GM18507 (cell line): Measurements from ENCODE around the gene RHCE.
"Not testable (repeated sequence)": the region's sequence is repeated elsewhere in the genome, so short reads cannot be mapped to it uniquely, and the experiment has no call there.

Source experiments
- DNase-seq: peaks from one replicate; pipeline ENCODE4 v3.0.0; 2011; ENCODE audit warnings: low read depth; ENCODE audit not compliant: insufficient read length; ENCODE audit errors: extremely low spot score
- FAIRE-seq: peaks from 2 replicates; lab custom pipeline; 2011; peaks lifted over from hg19 to GRCh38; lab: Jason Lieb, UNC

RHCE gene

GRCh38 chr1:25322127-25322526, 98.5 kb downstream of the RHCE start:
- not testable (repeated sequence) for FAIRE-seq, DNase-seq

DNA sequence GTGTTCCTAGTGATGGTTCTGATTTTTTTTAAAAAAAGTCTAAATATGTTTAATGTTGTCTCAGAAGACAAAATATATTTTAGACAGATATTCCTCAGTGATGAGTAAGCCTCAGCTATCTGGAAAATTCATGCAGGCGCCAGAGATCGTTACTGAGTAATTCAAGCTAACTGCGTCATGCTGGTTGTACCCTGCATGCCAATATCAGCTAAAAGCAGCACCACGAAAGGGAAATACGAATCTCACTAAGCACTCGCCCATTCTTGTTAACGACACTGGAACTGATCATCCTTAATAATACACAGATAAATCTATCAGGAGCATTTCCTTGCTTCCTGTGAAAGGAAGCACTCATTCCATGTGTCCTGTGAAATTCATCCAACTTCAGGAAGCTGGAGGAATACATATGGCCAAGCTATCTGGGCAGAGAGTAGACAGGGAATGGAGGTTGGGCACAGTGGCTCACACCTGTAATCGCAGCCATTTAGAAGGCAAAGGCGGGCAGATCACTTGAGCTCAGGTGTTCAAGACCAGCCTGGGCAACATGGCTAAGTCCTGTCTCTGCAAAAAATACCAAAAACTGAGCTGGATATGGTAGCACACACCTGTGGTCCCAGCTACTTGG, 100.2 kb downstream of the RHCE start:
- FAIRE-seq, DNase-seq: not testable (repeated sequence)

DNA sequence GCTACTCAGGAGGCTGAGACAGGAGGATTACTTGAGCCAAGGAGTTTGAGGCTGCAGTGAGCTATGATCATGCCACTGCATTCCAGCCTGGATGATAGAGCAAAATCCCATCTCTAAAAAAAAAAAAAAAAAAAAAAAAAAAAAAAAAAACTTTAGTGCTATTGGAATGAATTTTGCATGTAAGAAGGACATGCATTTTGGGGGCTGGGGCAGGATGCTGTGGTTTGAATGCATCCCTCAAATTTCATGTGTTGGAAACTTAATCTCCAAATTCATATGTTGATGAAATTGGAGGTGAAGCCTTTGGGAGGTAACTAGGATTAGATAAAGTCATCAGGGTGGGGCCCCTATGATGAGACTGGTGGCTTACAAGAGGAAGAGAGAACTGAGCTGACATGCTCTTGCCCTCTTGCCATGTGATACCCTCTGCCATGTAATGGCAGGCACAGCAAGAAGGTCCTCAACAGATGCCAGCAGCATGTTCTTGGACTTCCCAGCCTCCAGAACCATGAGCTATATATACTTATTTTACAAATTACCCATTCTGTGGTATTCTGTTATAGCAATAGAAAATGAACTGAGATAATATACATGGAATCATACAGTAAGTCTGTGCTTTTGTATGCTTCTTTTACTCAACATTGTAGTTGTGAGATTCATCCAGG, 107.7 kb downstream of the RHCE start:
- DNase-seq, FAIRE-seq: not testable (repeated sequence)
